HG03457 (cell line): ENCODE measurements around the gene ANK2.

ENCODE experiments used
- ATAC-seq: cut with Tn5 transposase; IDR thresholded peaks from one replicate; pipeline ENCODE4 v1.9.1; 2021; ENCODE audit warnings: moderate number of reproducible peaks; ENCODE audit not compliant: unreplicated experiment

Gene ANK2

GRCh38 chr4:113389160-113389559, 339.7 kb downstream of the ANK2 start:
- ATAC-seq = no peak

- ATAC-seq = no peak
Observed at GRCh38 chr4:113390850-113391249, 341.4 kb downstream of the ANK2 start.

GRCh38 chr4:113394108-113394729, 344.8 kb downstream of the ANK2 start:
- ATAC-seq = no peak

GRCh38 chr4:113394730-113395530, 345.5 kb downstream of the ANK2 start:
- ATAC-seq = peak; percentile 93

GRCh38 chr4:113397114-113397701, 347.8 kb downstream of the ANK2 start:
- ATAC-seq = no peak

- no peak for ATAC-seq
Observed at GRCh38 chr4:113398441-113399143, 349.1 kb downstream of the ANK2 start.

GRCh38 chr4:113404167-113404571, 354.7 kb downstream of the ANK2 start:
- ATAC-seq = no peak

GRCh38 chr4:113404841-113405240, 355.4 kb downstream of the ANK2 start:
- no peak for ATAC-seq

- ATAC-seq = no peak
Observed at GRCh38 chr4:113405874-113406722, 356.6 kb downstream of the ANK2 start.

GRCh38 chr4:113406723-113407016, 357.2 kb downstream of the ANK2 start:
- ATAC-seq = no peak

- ATAC-seq = no peak
Observed at GRCh38 chr4:113407409-113407808, 358.0 kb downstream of the ANK2 start.

- no peak for ATAC-seq
Observed at GRCh38 chr4:113409181-113409580, 359.7 kb downstream of the ANK2 start.

- ATAC-seq = no peak
Observed at GRCh38 chr4:113410686-113411085, 361.2 kb downstream of the ANK2 start.

- ATAC-seq = no peak
Observed at GRCh38 chr4:113411496-113411938, 362.1 kb downstream of the ANK2 start.

- no peak for ATAC-seq
Observed at GRCh38 chr4:113419631-113420030, 370.2 kb downstream of the ANK2 start.

- no peak for ATAC-seq
Observed at GRCh38 chr4:113420938-113421337, 371.5 kb downstream of the ANK2 start.

GRCh38 chr4:113423631-113424030, 374.2 kb downstream of the ANK2 start:
- no peak for ATAC-seq

GRCh38 chr4:113433116-113433515, 383.7 kb downstream of the ANK2 start:
- ATAC-seq = no peak
